HepG2 (cell line): ENCODE data around the gene TMTC1. TPM values are rescaled to one million over a fixed set of nuclear protein-coding genes. Genes with fewer than 3 reads are reported as not detected.

ENCODE experiments used
- ATAC-seq: fragments of 200-7000 bp; cut with Tn5 transposase; 3 replicates; pipeline ENCODE4 v1.9.1; 2020; ENCODE audit warnings: mild to moderate bottlenecking, moderate library complexity
- BruUV-seq: library from RNA; stranded (reverse); fragments of 400-500 nt; replicated peaks from 2 replicates; lab custom pipeline; 2021; lab: Mats Ljungman, UMichigan
- CTCF ChIA-PET: fragments of 300-600 bp; formaldehyde crosslinking; extraction: SDS; loops from one replicate; lab custom pipeline; 2021; ENCODE audit warnings: low total read pairs, inconsistent platforms, low intra/inter-chr PET ratio; lab: Yijun Ruan, JAX
- POLR2A ChIA-PET: fragments of 350-600 bp; sonication (Branson Sonifier 250); formaldehyde crosslinking; loops from one replicate; lab custom pipeline; 2020; ENCODE audit warnings: antibody characterized with exemption, inconsistent platforms; lab: Yijun Ruan, JAX
- DNase-seq: peaks from one replicate; pipeline ENCODE4 v3.0.0-alpha.2; 2015; ENCODE audit warnings: low spot score
- FAIRE-seq: peaks from 3 replicates; lab custom pipeline; 2011; peaks lifted over from hg19 to GRCh38; lab: Jason Lieb, UNC
- H2AFZ ChIP-seq: one replicate; pipeline ENCODE4 v1.6.1; 2011; ENCODE audit warnings: low read length, inconsistent platforms
- H3K27ac ChIP-seq: fragments of 300-600 bp; 3 replicates; pipeline ENCODE4 v1.8.0; 2011; ENCODE audit warnings: mixed run types, mild to moderate bottlenecking, mixed read lengths, low read length, inconsistent platforms; ENCODE audit not compliant: insufficient read depth; ENCODE audit errors: extremely low read length
- H3K27me3 ChIP-seq, 2 experiments: fragments of 200-600 bp in 1 of 2; 2 replicates in 1 of 2; 3 replicates in 1 of 2; pipeline versions ENCODE4 v1.6.0 to v1.8.0; 2011; ENCODE audit warnings: low read length in 2 of 2, mild to moderate bottlenecking in 2 of 2, moderate library complexity in 2 of 2, inconsistent platforms in 1 of 2; ENCODE audit not compliant: insufficient read depth in 2 of 2, control insufficient read depth in 1 of 2
- H3K36me3 ChIP-seq, 2 experiments: fragments of 200-600 bp in 1 of 2; replicated peaks in 1 of 2; 2 replicates in 1 of 2; 3 replicates in 1 of 2; pipeline versions ENCODE4 v1.5.1 to v1.8.0; 2011; ENCODE audit warnings: low read length in 2 of 2, inconsistent platforms in 1 of 2; ENCODE audit not compliant: insufficient read depth in 2 of 2, control insufficient read depth in 1 of 2
- H3K4me1 ChIP-seq: 2 replicates; pipeline ENCODE4 v1.5.1; 2012; ENCODE audit warnings: low read length, inconsistent platforms; ENCODE audit not compliant: insufficient read depth
- H3K4me2 ChIP-seq: 2 replicates; pipeline ENCODE4 v1.6.0; 2011; ENCODE audit warnings: low read depth, low read length, inconsistent platforms
- H3K4me3 ChIP-seq, 3 experiments: fragments of 200-600 bp in 1 of 3; sonication (generic), shearing (Covaris generic) in 1 of 3; replicated peaks in 1 of 3; 2 replicates each; pipeline ENCODE4 v1.5.1; 2011 to 2016; ENCODE audit warnings: low read length in 3 of 3, inconsistent platforms in 2 of 3, low read depth in 2 of 3, mild to moderate bottlenecking in 2 of 3, control low read depth in 1 of 3, mixed read lengths in 1 of 3; ENCODE audit not compliant: insufficient read depth in 1 of 3
- H3K79me2 ChIP-seq: one replicate; pipeline ENCODE4 v1.6.1; 2011; ENCODE audit warnings: low read length, inconsistent platforms; ENCODE audit not compliant: insufficient read depth
- H3K9ac ChIP-seq: 2 replicates; pipeline ENCODE4 v1.6.0; 2011; ENCODE audit warnings: mild to moderate bottlenecking, low read depth, low read length, inconsistent platforms; ENCODE audit not compliant: insufficient read depth
- H3K9me3 ChIP-seq: 2 replicates; pipeline ENCODE4 v1.5.1; 2012; ENCODE audit warnings: mild to moderate bottlenecking, low read length
- H4K20me1 ChIP-seq: 2 replicates; pipeline ENCODE4 v1.6.0; 2011; ENCODE audit warnings: inconsistent platforms, mild to moderate bottlenecking, low read length, moderate library complexity; ENCODE audit not compliant: insufficient read depth
- ELF3 ChIP-seq: IDR thresholded peaks from 2 replicates; pipeline ENCODE4 v1.6.1; 2016; ENCODE audit warnings: missing genetic modification reagents, missing compliant biosample characterization
- GPN1 ChIP-seq: sonication (generic); formaldehyde crosslinking; IDR thresholded peaks from 2 replicates; pipeline ENCODE4 v1.5.1; 2020; ENCODE audit warnings: missing genetic modification reagents, borderline replicate concordance
- LRRFIP1 ChIP-seq: sonication (generic); formaldehyde crosslinking; conservative IDR thresholded peaks from 2 replicates; pipeline ENCODE4 v1.4.0; 2020; ENCODE audit warnings: missing genetic modification reagents
- MAF1 ChIP-seq: sonication (generic); formaldehyde crosslinking; IDR thresholded peaks from 2 replicates; pipeline ENCODE4 v1.5.0; 2020; ENCODE audit warnings: missing genetic modification reagents, borderline replicate concordance
- TCF7L2 ChIP-seq: IDR thresholded peaks from 2 replicates; pipeline ENCODE4 v1.6.1; 2011; ENCODE audit warnings: mild to moderate bottlenecking, low read depth, low read length, moderate library complexity
- ZNF280B ChIP-seq: sonication (generic); formaldehyde crosslinking; IDR thresholded peaks from 2 replicates; pipeline ENCODE4 v1.5.0; 2020; ENCODE audit warnings: missing genetic modification reagents, mild to moderate bottlenecking, borderline replicate concordance
- ZNF296 ChIP-seq: sonication (generic); formaldehyde crosslinking; conservative IDR thresholded peaks from 2 replicates; pipeline ENCODE4 v1.5.0; 2020; ENCODE audit warnings: mild to moderate bottlenecking, missing genetic modification reagents
- ZNF335 ChIP-seq: sonication (generic); formaldehyde crosslinking; IDR thresholded peaks from 2 replicates; pipeline ENCODE4 v1.4.0; 2020; ENCODE audit warnings: missing genetic modification reagents
- ZNF75D ChIP-seq: sonication (generic); formaldehyde crosslinking; IDR thresholded peaks from 2 replicates; pipeline ENCODE4 v1.8.1; 2023; ENCODE audit warnings: missing genetic modification reagents, mild to moderate bottlenecking, borderline replicate concordance
- in situ Hi-C: cut with HindIII; loops from 2 replicates; pipeline ENCODE4 v1.10.0; 2017; ENCODE audit warnings: low pct_unique_long_range_greater_than_20kb; ENCODE audit not compliant: extremely low pct_ligation_motif_present
- intact Hi-C: fragments of 100-400 bp; cut with micrococcal nuclease; formaldehyde crosslinking; loops from one replicate; pipeline ENCODE4 v1.10.0; 2022; ENCODE audit not compliant: unreplicated experiment
- polyA plus RNA-seq, 8 experiments: library from polyadenylated mRNA; depleted of rRNA in 3 of 8; stranded (reverse) in 7 of 8; unstranded in 1 of 8; fragments of >200 nt; fragmentation: Illumina TruSeq in 4 of 8; extraction: Trizol in 4 of 8; gene quantifications; 2 replicates each; pipeline versions ENCODE4 v1.2.1 to v1.2.3, GENCODE V29; 2011 to 2016; ENCODE audit warnings: low read depth in 4 of 8, missing spikeins in 1 of 8, mixed read lengths in 1 of 8; ENCODE audit not compliant: insufficient read depth in 1 of 8
- total RNA-seq, 5 experiments: library from RNA; depleted of rRNA; stranded (reverse); fragments of >200 nt; fragmentation: Illumina TruSeq; extraction: Trizol; gene quantifications; 2 replicates each; pipeline ENCODE4 v1.2.3, GENCODE V29; 2016; ENCODE audit warnings: low read depth in 1 of 5

Gene TMTC1
- total and polyA plus RNA-seq, 2 of the 13 experiments (the other 11 are each of a cell fraction or from before 2014, with no cell fraction given), result 0.69 to 1.8 TPM

GRCh38 chr12:29505122-29505521, 278.6 kb downstream of the TMTC1 start (continued):
- TF ChIP-seq ZNF296 (CRISPR knock-in tag), result no peak
- TF ChIP-seq ZNF75D (CRISPR knock-in tag), result no peak

- ChIA-PET CTCF (no interaction called here), POLR2A (no interaction called here)
- Histone ChIP-seq H3K4me3 (no peak overlapping the region), H4K20me1 (no peaks in the 10 kb centered on the region), H3K4me2 (no peak overlapping the region), H3K79me2 (no peaks in the 10 kb centered on the region), H3K9ac (no peak overlapping the region), H3K4me1 (no peaks in the 10 kb centered on the region), H2AFZ (no peak overlapping the region), H3K36me3 (no peaks in the 10 kb centered on the region), H3K27ac (no peak overlapping the region), H3K9me3 (no peaks in the 10 kb centered on the region), H3K27me3 (no peaks in the 10 kb centered on the region)
- DNase-seq, result no peak
- intact Hi-C loops, result no loop called here
- no peak for FAIRE-seq
- in situ Hi-C loops, result no loop called here
- no TSS peak for BruUV-seq
- no peak for ATAC-seq
- TF ChIP-seq ZNF280B (no peak), TCF7L2 (no peak), LRRFIP1 (no peak), MAF1 (CRISPR knock-in tag) (no peak), GPN1 (CRISPR knock-in tag) (no peak), ZNF335 (CRISPR knock-in tag) (no peak), ELF3 (no peak)
Observed at GRCh38 chr12:29503283-29503682, 280.5 kb downstream of the TMTC1 start.
